HG02763 (cell line): ENCODE measurements around the gene GM2A.
"Not testable (repeated sequence)": the region's sequence is repeated elsewhere in the genome, so short reads cannot be mapped to it uniquely, and the experiment has no call there.

Experiments used
- ATAC-seq: cut with Tn5 transposase; IDR thresholded peaks from one replicate; pipeline ENCODE4 v1.9.1; 2021; ENCODE audit warnings: mild to moderate bottlenecking, moderate library complexity; ENCODE audit not compliant: unreplicated experiment

GM2A gene

GRCh38 chr5:151284392-151284967 is 31.5 kb downstream of the GM2A start:
- ATAC-seq, result no peak

DNA sequence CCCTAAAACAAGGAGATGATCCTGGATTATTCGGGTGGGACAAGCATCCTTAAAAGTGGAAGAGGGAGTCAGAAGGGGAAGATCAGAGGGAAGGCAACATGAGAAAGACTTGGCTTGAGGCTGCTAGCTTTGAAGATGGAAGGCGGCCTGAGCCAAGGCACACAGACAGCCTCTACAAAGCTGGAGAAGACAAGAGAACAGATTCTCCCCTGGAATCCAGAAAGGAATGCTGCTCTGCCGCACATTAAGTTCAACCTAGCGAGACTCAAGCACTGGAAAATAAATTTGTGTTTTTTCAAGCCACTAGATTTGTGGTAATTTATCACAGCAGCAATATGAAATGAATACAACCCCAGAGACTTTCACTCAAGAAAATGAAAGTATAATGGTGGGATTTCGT is 32.7 kb downstream of the GM2A start:
- no peak for ATAC-seq

- ATAC-seq, result no peak
These were observed 33.3 kb downstream of the GM2A start for GRCh38 chr5:151286246-151286645.

DNA sequence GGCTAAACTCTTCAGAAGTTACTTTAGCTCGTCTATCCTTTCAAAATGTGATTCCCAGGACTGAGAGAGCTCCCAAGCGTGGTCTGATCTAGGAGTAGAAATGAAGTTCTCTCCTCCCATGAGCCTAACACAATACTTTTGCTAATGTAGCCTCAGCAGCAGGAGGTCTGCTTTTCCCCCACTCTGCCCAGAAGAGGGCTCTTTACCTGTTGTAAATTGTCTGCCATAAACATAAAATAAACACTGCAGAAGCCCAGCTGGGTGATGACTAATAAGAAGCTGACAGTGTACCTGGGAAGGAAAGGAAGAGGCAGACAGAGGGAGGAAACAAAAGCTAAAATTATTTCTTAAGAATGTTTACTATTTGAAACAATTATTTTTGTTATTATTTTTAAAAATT is 35.2 kb downstream of the GM2A start:
- no peak for ATAC-seq

DNA sequence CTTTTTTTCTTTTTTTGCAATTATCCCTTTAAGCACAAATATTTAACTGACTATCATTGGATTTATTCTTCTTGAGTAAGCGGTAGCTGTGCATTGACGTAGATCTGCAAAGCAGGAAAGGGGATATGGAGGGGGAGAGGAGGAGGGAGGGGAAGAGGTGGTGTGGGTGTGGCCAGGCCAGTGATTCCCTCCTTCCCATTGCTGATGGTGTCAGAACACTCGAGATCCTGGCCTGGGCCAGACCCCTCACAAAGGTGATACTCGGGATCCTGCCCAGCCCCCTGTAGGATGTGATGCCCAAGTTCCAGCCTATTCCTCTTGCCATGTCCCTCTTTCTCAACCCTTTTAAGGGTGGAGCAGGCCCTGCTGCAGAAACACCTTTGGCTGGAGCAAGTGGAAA is 40.6 kb downstream of the GM2A start:
- no peak for ATAC-seq

GRCh38 chr5:151295138-151295537 is 42.2 kb downstream of the GM2A start:
- ATAC-seq, result no peak

GRCh38 chr5:151295791-151296477 is 42.9 kb downstream of the GM2A start:
- no peak for ATAC-seq

- no peak for ATAC-seq
These were observed 43.5 kb downstream of the GM2A start for GRCh38 chr5:151296478-151296830.

DNA sequence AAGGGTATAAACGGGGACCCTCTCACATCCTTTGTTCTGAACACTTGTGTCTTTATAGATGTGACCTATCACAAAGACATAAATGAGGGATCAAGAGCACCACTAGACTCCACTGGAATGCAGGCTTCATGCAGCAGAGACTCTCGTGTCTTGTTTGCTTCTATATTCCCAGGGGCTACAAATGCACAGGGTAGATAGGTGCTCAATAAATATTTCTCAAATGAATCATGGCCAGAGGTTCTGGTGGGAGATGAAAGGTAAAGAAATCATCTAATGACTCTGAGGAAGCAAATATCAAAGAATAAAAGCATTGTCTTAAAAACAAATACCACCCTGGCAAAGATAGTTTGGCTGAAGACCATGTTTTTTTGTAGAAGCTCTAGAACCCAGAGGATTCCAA is 44.0 kb downstream of the GM2A start:
- no peak for ATAC-seq

DNA sequence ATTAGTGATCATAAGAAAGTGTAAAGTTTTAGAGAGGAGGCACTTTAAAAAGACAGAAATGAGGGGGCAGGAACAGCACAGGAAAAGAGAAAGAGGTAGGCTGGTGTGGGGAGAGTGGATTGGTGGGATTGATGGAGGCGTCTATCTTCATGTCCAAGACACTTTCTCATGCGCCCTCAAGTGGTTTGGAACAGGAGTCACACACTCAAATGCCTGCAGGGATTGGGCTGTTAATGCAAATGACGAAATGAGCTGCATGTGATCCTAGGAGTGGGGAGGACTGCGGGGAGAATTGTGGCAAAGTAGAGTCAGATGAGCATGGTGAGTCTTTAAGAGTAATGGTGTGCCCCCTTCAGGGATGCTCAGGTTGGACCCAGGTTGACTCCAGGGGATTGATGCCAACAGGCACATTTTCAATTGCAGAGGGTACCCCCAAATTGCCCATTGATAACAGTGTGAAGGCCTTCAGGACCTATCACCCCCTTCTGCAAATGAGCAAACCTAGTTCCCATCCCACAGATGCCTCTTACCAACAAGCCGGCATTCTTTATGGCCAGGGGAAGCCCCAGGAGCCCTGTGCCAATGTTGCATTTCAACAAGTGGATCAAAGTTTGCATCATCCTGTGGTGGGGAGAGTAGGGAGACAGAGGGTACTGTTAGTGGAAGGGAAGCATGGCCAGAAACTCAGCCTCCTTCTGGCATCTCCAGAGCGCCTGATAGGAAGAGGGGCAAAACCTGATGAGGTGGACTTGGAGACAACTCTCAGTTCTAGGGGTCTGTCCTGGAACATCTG is 45.3 kb downstream of the GM2A start:
- ATAC-seq, result no peak

- no peak for ATAC-seq
These were observed 50.7 kb downstream of the GM2A start, which contains the start of gene SLC36A3 for GRCh38 chr5:151303666-151304065. SLC36A3 (minus strand) TSS chr5:151303766; CDS start chr5:151303354, 412 bp downstream.

DNA sequence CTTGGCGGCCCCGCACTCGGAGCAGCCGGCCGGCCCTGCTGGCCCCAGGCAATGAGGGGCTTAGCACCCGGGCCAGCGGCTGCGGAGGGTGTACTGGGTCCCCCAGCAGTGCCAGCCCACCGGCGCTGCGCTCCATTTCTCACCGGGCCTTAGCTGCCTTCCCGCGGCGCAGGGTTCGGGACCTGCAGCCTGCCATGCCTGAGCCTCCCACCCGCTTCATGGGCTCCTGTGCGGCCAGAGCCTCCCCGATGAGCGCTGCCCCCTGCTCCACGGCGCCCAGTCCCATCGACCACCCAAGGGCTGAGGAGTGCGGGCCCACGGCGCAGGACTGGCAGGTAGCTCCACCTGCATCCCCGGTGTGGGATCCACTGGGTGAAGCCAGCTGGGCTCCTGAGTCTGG is 56.3 kb downstream of the GM2A start:
- not testable (repeated sequence) for ATAC-seq

DNA sequence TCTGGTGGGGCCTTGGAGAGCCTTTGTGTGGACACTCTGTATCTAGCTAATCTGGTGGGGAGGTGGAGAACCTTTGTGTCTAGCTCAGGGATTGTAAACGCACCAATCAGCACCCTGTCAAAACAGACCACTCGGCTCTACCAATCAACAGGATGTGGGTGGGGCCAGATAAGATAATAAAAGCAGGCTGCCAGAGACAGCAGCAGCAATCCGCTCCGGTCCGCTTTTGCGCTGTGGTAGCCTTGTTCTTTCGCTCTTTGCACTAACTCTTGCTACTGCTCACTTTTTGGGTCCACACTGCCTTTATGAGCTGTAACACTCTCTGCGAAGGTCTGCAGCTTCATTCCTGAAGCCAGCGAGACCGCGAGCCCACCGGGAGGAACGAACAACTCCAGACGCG is 56.8 kb downstream of the GM2A start:
- not testable (repeated sequence) for ATAC-seq

DNA sequence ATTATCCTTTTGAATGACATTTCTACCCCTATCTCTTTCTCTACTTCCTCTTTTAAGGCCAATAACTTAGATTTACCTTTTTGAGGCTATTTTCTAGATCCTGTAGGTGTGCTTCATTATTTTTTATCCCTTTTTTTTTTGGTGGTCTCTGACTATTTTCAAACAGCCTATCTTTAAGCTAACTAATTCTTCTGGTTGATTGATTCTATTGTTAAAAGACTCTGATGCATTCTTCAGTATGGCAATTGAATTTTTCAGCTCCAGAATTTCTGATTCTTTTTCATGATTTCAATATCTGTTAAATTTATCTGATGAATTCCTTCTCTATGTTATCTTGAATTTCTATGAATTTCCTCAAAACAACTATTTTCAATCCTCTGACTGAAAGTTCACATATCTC is 57.9 kb downstream of the GM2A start:
- no peak for ATAC-seq

- ATAC-seq, result no peak
These were observed 59.9 kb downstream of the GM2A start for GRCh38 chr5:151312756-151313324.

DNA sequence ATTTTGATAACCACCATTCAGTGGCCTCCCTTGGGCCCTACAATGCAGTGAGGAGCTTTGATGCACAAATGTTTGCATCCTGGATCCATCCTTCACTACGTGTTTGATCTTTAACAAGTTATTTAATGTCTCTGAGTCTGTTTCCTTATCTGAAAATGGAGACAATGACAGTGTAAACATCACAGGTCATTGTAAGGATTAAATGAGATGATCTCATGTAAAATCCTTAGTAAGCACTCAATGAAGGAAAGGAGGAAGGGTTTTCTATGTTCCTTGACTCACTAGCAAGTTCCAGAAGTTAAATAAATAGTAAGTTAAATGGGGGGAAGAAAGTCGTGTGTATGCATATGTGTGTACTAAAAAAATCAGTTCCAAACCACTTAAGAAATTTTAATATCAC is 60.4 kb downstream of the GM2A start:
- ATAC-seq, result no peak

GRCh38 chr5:151315998-151316597 is 63.1 kb downstream of the GM2A start:
- ATAC-seq, result peak; percentile 41

DNA sequence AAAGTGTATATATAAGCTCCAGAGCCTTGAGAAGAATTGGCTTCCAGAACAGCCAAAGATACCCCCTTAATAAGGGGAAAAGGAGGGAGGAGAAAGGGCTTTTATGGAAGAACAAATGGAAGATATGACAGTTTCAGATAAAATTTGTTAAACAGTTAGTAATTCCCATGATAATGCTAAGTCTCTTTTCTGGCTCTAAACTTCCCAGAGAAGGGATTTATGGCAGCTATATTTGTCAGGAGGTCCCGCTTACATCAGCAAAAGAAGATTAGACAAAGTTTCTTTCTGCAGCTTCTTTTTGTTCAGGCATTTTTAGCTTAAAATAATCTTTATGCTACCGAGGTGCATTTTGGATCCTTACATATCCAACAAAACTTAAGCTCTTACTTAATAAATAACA is 64.9 kb downstream of the GM2A start:
- no peak for ATAC-seq

DNA sequence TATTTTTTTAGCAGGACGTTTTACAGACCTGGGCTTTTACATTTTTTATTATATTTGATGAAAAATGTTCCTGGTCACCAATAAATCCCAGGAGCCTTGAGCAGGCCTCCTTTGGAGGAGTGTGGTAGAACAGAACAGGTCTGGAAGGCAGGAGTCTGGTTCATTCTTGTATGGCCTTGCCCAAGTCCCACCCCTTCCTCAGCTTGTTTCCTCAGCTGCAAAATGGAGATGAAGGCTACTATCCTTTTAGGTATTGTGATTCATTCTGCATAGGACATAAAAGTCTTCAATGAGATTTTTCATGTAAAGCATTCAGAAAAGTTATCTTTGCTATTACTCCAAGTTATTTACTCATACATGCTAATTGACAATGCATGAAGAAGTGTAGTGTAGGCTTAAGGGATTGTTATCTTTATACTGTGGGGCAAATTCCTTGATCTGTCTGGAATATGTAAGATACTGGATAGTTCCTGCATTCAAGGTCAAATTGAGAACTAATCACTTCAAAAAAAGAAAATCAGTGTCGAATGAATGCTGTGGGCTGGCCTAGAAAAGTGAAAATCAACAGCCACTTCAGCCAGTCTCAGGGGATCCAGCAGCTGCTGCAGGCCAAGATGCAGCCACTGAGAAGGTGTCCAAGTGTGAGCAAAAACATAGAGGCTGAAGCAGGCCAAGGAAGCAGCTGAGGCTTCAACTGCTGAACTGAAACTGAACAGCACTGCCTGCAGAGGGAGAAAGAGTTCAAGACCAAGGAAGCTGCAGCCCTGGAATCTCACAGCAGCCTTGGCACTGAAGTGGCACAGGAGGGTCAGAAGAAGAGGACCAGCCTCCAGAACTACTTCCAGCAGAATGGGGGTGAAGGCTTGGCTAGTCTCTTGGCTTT is 66.1 kb downstream of the GM2A start:
- ATAC-seq, result peak; percentile 75
